Measurements from ENCODE around the gene SYNGR3. TPM values are rescaled to one million over a fixed set of nuclear protein-coding genes. Genes with fewer than 3 reads are reported as not detected.

SYNGR3 gene
- total RNA-seq, 4 donors from 2014 or later = 2.7 to 4.8 (median 2.9) TPM; not detected in 1

DNA sequence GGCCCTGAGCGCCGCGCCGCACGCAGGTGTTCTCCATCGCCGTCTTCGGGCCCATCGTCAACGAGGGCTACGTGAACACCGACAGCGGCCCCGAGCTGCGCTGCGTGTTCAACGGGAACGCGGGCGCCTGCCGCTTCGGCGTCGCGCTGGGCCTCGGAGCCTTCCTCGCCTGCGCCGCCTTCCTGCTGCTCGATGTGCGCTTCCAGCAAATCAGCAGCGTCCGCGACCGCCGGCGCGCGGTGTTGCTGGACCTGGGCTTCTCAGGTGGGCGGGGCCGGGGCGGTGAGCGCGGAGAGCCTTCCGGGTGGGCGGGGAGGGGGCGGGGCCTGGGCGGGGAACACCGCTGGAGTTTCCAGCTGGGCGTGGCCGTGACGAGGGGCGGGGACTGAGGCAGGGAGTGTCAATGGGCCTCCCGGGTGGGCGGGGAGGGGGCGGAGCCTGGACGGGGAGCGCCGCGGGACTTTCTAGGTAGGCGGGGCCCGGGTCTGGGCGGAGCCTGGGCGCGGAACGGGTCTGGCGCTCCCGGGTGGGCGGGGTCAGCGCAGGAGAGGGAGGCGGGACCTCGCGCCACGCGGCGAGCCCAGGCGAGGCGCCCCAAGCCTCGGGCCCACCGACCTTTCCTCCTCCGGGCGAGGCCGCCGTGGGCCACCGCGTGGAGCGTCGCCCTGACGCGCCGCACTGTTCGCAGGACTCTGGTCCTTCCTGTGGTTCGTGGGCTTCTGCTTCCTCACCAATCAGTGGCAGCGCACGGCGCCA is 2.4 kb downstream of the SYNGR3 start:
- Histone ChIP-seq H3K4me3 (peak overlapping the region; percentile 8 to 52 (median 22)), H3K4me1 (peaks cover 7 to 31% (median 25%) of the 10 kb centered on the region in 4 donors), H3K36me3 (no peaks in the 10 kb centered on the region), H3K9me3 (no peaks in the 10 kb centered on the region), H3K27me3 (peaks cover 34% of the 10 kb centered on the region), H3K27ac (peak overlapping the region; percentile 63 to 83 (median 76))
- in situ Hi-C loops (cut with MboI; ENCODE audit: low pct_ligation_motif_present in 1 of 4, low pct_unique_long_range_greater_than_20kb in 1 of 4, low sequenced_read_pairs in 3 of 4) = no loop called here
- TF ChIP-seq POLR2AphosphoS5 (IDR thresholded peaks at IDR 0.05) = peak; percentile 68 to 87 (median 83)
- TF ChIP-seq POLR2A (IDR thresholded peaks at IDR 0.05) = peak; percentile 72
- no peak for TF ChIP-seq EP300 (IDR thresholded peaks at IDR 0.05; ENCODE audit: low read depth)
- TF ChIP-seq, protein P1, sequence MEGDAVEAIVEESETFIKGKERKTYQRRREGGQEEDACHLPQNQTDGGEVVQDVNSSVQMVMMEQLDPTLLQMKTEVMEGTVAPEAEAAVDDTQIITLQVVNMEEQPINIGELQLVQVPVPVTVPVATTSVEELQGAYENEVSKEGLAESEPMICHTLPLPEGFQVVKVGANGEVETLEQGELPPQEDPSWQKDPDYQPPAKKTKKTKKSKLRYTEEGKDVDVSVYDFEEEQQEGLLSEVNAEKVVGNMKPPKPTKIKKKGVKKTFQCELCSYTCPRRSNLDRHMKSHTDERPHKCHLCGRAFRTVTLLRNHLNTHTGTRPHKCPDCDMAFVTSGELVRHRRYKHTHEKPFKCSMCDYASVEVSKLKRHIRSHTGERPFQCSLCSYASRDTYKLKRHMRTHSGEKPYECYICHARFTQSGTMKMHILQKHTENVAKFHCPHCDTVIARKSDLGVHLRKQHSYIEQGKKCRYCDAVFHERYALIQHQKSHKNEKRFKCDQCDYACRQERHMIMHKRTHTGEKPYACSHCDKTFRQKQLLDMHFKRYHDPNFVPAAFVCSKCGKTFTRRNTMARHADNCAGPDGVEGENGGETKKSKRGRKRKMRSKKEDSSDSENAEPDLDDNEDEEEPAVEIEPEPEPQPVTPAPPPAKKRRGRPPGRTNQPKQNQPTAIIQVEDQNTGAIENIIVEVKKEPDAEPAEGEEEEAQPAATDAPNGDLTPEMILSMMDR (IDR thresholded peaks at IDR 0.05) = no peak
- WGBS, 2 donors (ENCODE audit: low coverage in 1 of 2) = 30% methylated on average over 34 of the region's 96 CpGs; no CpG with 5 or more reads in 1 of the 2 donors
- peak; percentile 97 for DNase-seq
- intact Hi-C loops (cut with DNase I; ENCODE audit: low total_unique reads) = no loop called here

DNA sequence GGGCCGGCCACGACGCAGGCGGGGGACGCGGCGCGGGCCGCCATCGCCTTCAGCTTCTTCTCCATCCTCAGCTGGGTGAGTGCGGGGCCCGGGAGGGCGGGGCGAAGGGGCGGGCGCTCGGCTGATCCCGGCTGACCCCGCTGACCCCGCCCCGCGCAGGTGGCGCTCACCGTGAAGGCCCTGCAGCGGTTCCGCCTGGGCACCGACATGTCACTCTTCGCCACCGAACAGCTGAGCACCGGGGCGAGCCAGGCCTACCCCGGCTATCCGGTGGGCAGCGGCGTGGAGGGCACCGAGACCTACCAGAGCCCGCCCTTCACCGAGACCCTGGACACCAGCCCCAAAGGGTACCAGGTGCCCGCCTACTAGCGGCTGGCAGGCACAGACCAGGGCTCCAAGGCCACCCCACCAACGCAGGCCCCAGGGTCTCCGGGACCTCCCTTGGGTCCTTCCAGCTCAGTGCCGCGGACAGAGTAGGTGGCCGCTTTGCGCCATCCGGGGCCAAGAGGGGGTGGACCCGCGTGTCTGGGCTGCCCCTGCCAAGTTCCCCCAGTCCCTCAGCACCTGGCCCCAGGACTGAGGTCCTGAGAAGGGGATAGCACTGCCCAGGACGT is 3.0 kb downstream of the SYNGR3 start:
- DNase-seq = no peak
- intact Hi-C loops (cut with DNase I; ENCODE audit: low total_unique reads) = no loop called here
- no peak for TF ChIP-seq POLR2A (IDR thresholded peaks at IDR 0.05)
- no peak for TF ChIP-seq EP300 (IDR thresholded peaks at IDR 0.05; ENCODE audit: low read depth)
- TF ChIP-seq, protein P1 (IDR thresholded peaks at IDR 0.05) = no peak
- no peak for TF ChIP-seq POLR2AphosphoS5 (IDR thresholded peaks at IDR 0.05)
- in situ Hi-C loops (cut with MboI; ENCODE audit: low pct_ligation_motif_present in 1 of 4, low pct_unique_long_range_greater_than_20kb in 1 of 4, low sequenced_read_pairs in 3 of 4) = no loop called here
- H3K27me3 ChIP-seq = peaks cover 34% of the 10 kb centered on the region
- no peaks in the 10 kb centered on the region for H3K9me3 ChIP-seq
- peak overlapping the region in 1 of 4 donors; percentile 52 for H3K4me3 ChIP-seq
- 61% methylated on average over 31 of the region's 50 CpGs; no CpG with 5 or more reads in 1 of the 2 donors for whole genome bisulfite sequencing, 2 donors (ENCODE audit: low coverage in 1 of 2)
- peaks cover 7 to 31% (median 25%) of the 10 kb centered on the region in 4 donors for H3K4me1 ChIP-seq
- H3K27ac ChIP-seq = peak overlapping the region in 1 of 4 donors; percentile 6
- H3K36me3 ChIP-seq = peaks cover 0 to under 1% (median 0%) of the 10 kb centered on the region in 4 donors

DNA sequence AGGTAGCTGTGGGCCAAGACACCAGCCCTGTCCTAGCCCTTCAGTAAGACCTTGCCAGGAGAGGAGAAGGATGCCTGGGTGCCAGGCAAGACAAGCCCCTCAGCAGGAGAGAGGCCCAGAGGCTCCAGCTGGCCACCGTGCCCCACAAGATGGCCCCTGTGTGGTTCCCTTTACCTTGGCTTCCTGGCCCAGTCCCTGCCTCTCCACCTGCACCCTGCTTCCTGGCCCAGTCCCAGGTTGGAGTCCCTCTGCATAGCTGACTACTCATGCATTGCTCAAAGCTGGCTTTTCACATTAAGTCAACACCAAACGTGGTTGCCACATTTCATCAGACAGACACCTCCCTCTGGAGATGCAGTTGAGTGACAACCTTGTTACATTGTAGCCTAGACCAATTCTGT is 4.0 kb downstream of the SYNGR3 start:
- Histone ChIP-seq H3K36me3 (peaks cover 0 to 9% (median 4%) of the 10 kb centered on the region in 4 donors), H3K9me3 (no peaks in the 10 kb centered on the region), H3K27me3 (peaks cover 30% of the 10 kb centered on the region), H3K4me3 (no peak overlapping the region), H3K27ac (no peak overlapping the region), H3K4me1 (peaks cover 7 to 31% (median 25%) of the 10 kb centered on the region in 4 donors)
- TF ChIP-seq POLR2A (IDR thresholded peaks at IDR 0.05) (no peak), POLR2AphosphoS5 (IDR thresholded peaks at IDR 0.05) (no peak), EP300 (IDR thresholded peaks at IDR 0.05; ENCODE audit: low read depth) (no peak)
- TF ChIP-seq, protein P1 (IDR thresholded peaks at IDR 0.05) = no peak
- WGBS, 2 donors (ENCODE audit: low coverage in 1 of 2) = 0 to 46% methylated on average over 1 to 2 of the region's 2 CpGs
- no peak for DNase-seq
- in situ Hi-C loops (cut with MboI; ENCODE audit: low pct_ligation_motif_present in 1 of 4, low pct_unique_long_range_greater_than_20kb in 1 of 4, low sequenced_read_pairs in 3 of 4) (no loop called here), intact Hi-C loops (cut with DNase I; ENCODE audit: low total_unique reads) (no loop called here)
